Suprapubic skin (tissue), 4 donors: Measurements from ENCODE around the gene MTMR4.

Experiments
- EP300 ChIP-seq: sonication (generic); formaldehyde crosslinking; IDR thresholded peaks from one replicate; pipeline ENCODE4 v1.6.1; 2017; ENCODE audit warnings: antibody characterized with exemption
- POLR2A ChIP-seq, 2 donors: fragments of 450-650 bp; IDR thresholded peaks; one replicate each; pipeline ENCODE4 v1.6.1; 2017; ENCODE audit warnings: antibody characterized with exemption in 2 of 2, mild to moderate bottlenecking in 2 of 2, moderate library complexity in 2 of 2
- POLR2AphosphoS5 ChIP-seq, 3 donors: sonication (generic); formaldehyde crosslinking; IDR thresholded peaks; one replicate each; pipeline ENCODE4 v1.6.1; 2017; ENCODE audit warnings: antibody characterized with exemption in 3 of 3
- TF ChIP-seq, protein P1 (sequence below), 2 donors: fragments of 200-600 bp in 1 of 2; fragments of 450-650 bp in 1 of 2; sonication (generic) in 1 of 2; IDR thresholded peaks; one replicate each; pipeline ENCODE4 v1.5.1; 2016 to 2019; ENCODE audit warnings: antibody characterized with exemption in 2 of 2, mild to moderate bottlenecking in 1 of 2, moderate library complexity in 1 of 2

DNA sequence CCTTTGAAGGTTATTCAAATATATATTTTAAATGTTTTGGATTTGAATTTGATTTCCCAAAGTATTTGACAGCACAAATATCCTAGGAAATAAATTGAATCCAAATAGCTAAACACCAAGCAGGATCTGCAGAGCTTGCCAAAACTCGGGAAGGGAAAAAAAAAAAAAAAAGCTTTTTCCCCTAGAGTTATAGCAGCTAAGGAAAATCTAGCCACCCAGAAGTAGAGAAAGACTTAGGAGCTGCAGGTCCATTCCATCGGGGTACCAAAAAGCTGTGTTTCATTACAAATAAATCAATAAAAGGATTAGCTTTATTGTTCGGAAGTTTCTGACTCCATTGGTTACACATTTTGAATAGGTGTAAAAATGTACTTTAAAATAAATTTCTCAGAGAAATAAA is 45.5 kb downstream of the MTMR4 start:
- TF ChIP-seq, protein P1, sequence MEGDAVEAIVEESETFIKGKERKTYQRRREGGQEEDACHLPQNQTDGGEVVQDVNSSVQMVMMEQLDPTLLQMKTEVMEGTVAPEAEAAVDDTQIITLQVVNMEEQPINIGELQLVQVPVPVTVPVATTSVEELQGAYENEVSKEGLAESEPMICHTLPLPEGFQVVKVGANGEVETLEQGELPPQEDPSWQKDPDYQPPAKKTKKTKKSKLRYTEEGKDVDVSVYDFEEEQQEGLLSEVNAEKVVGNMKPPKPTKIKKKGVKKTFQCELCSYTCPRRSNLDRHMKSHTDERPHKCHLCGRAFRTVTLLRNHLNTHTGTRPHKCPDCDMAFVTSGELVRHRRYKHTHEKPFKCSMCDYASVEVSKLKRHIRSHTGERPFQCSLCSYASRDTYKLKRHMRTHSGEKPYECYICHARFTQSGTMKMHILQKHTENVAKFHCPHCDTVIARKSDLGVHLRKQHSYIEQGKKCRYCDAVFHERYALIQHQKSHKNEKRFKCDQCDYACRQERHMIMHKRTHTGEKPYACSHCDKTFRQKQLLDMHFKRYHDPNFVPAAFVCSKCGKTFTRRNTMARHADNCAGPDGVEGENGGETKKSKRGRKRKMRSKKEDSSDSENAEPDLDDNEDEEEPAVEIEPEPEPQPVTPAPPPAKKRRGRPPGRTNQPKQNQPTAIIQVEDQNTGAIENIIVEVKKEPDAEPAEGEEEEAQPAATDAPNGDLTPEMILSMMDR (IDR thresholded peaks at IDR 0.05), result no peak
- TF ChIP-seq POLR2AphosphoS5 (IDR thresholded peaks at IDR 0.05) (no peak), POLR2A (IDR thresholded peaks at IDR 0.05) (no peak), EP300 (no peak)
